OCI-LY7 (cell line): ENCODE measurements around the gene NBL1. TPM values are rescaled to one million over a fixed set of nuclear protein-coding genes. Genes with fewer than 3 reads are reported as not detected.
A peak's percentile ranks its signal among the peaks of the same experiment; 100 is the strongest.
"Not testable (repeated sequence)": the region's sequence is repeated elsewhere in the genome, so short reads cannot be mapped to it uniquely, and the experiment has no call there.

Experiments used
- BruUV-seq: library from RNA; stranded (reverse); fragments of 400-500 nt; replicated peaks from 2 replicates; lab custom pipeline; 2021; lab: Mats Ljungman, UMichigan
- CTCF ChIA-PET: fragments of 300-600 bp; sonication (Branson Sonifier 250); formaldehyde crosslinking; loops from one replicate; lab custom pipeline; 2022; ENCODE audit warnings: antibody characterized with exemption; ENCODE audit not compliant: unreplicated experiment; lab: Charles Lee
- POLR2A ChIA-PET: fragments of 300-600 bp; sonication (Branson Sonifier 250); formaldehyde crosslinking; loops from one replicate; lab custom pipeline; 2022; ENCODE audit warnings: antibody characterized with exemption; lab: Charles Lee
- DNase-seq: peaks from one replicate; pipeline ENCODE4 v3.0.0-alpha.2; 2015; ENCODE audit warnings: low spot score
- H2AFZ ChIP-seq: fragments of 200-600 bp; sonication (generic), shearing (Covaris generic); 2 replicates; pipeline ENCODE4 v1.6.1; 2014; ENCODE audit warnings: mild to moderate bottlenecking, antibody characterized with exemption, low read length, moderate library complexity
- H3K27ac ChIP-seq: fragments of 200-600 bp; sonication (generic); 2 replicates; pipeline ENCODE4 v1.5.1; 2014; ENCODE audit warnings: mixed run types, low read depth, mild to moderate bottlenecking, moderate library complexity, low read length, inconsistent platforms; ENCODE audit not compliant: poor library complexity, severe bottlenecking
- H3K36me3 ChIP-seq: fragments of 200-600 bp; sonication (generic); 2 replicates; pipeline ENCODE4 v1.6.1; 2014; ENCODE audit warnings: mild to moderate bottlenecking, antibody characterized with exemption, low read length, moderate library complexity, mixed read lengths; ENCODE audit not compliant: insufficient read depth
- H3K4me1 ChIP-seq: fragments of 200-600 bp; sonication (generic); 2 replicates; pipeline ENCODE4 v1.5.1; 2014; ENCODE audit warnings: mild to moderate bottlenecking, low read length; ENCODE audit not compliant: insufficient read depth, poor library complexity, severe bottlenecking
- H3K4me2 ChIP-seq: fragments of 200-600 bp; sonication (generic); 2 replicates; pipeline ENCODE4 v1.6.1; 2014; ENCODE audit warnings: mild to moderate bottlenecking, low read length
- H3K4me3 ChIP-seq: fragments of 200-600 bp; sonication (generic); 2 replicates; pipeline ENCODE4 v1.5.1; 2014; ENCODE audit warnings: mild to moderate bottlenecking, low read depth, low read length; ENCODE audit not compliant: poor library complexity, severe bottlenecking
- H3K79me2 ChIP-seq: fragments of 200-600 bp; sonication (generic); 2 replicates; pipeline ENCODE4 v1.6.1; 2016; ENCODE audit warnings: low read depth, mild to moderate bottlenecking, low read length, moderate library complexity, mixed read lengths; ENCODE audit not compliant: insufficient read depth
- H3K9me2 ChIP-seq: fragments of 200-600 bp; sonication (generic); 2 replicates; pipeline ENCODE4 v1.6.1; 2016; ENCODE audit warnings: mild to moderate bottlenecking, low read length, mixed read lengths; ENCODE audit not compliant: insufficient read depth
- H3K9me3 ChIP-seq: fragments of 200-600 bp; sonication (generic); 2 replicates; pipeline ENCODE4 v1.6.1; 2014; ENCODE audit warnings: mild to moderate bottlenecking, mixed run types, low read length, mixed read lengths
- H4K20me1 ChIP-seq: fragments of 200-600 bp; sonication (generic); 2 replicates; pipeline ENCODE4 v1.6.1; 2014; ENCODE audit warnings: mild to moderate bottlenecking, antibody characterized with exemption, low read length, moderate library complexity, mixed read lengths; ENCODE audit not compliant: insufficient read depth
- CTCF ChIP-seq: fragments of 200-600 bp; sonication (generic); conservative IDR thresholded peaks from 2 replicates; pipeline ENCODE4 v1.5.1; 2014; ENCODE audit warnings: mild to moderate bottlenecking, antibody characterized with exemption, low read length, moderate library complexity, mixed read lengths
- EZH2phosphoT487 ChIP-seq: fragments of 200-600 bp; sonication (generic); IDR thresholded peaks from 2 replicates; pipeline ENCODE4 v1.6.1; 2018; ENCODE audit warnings: low read depth, borderline replicate concordance, mild to moderate bottlenecking, mixed run types, antibody characterized with exemption, low read length, moderate library complexity, mixed read lengths
- intact Hi-C: fragments of 100-400 bp; cut with micrococcal nuclease; formaldehyde crosslinking; loops from one replicate; pipeline ENCODE4 v1.10.0; 2022; ENCODE audit not compliant: unreplicated experiment
- total RNA-seq, 2 experiments: library from RNA; depleted of rRNA in 1 of 2; stranded (reverse); fragments of >200 nt in 1 of 2; shearing (Covaris generic) in 1 of 2; gene quantifications; 2 replicates each; pipeline ENCODE4 v1.2.3, GENCODE V29; 2014 to 2022

NBL1 gene
- total RNA-seq, 2 experiments from 2014 or later, result not detected

- Histone ChIP-seq H3K4me3 (no peak overlapping the region), H3K79me2 (no peaks in the 10 kb centered on the region), H3K4me1 (no peaks in the 10 kb centered on the region), H2AFZ (no peak overlapping the region), H3K9me2 (no peaks in the 10 kb centered on the region), H3K36me3 (no peaks in the 10 kb centered on the region), H3K9me3 (no peaks in the 10 kb centered on the region), H4K20me1 (no peaks in the 10 kb centered on the region), H3K27ac (no peak overlapping the region), H3K4me2 (no peak overlapping the region)
- CTCF ChIA-PET, result no interaction called here
- TF ChIP-seq CTCF, result no peak
- no peak for TF ChIP-seq EZH2phosphoT487
- no TSS peak for BruUV-seq
- POLR2A ChIA-PET, result no interaction called here
- DNase-seq, result no peak
- intact Hi-C loops, result no loop called here
Measured at GRCh38 chr1:19637606-19638005, 6.5 kb upstream of the NBL1 start.

- DNase-seq, H3K4me3 ChIP-seq, H3K79me2 ChIP-seq, intact Hi-C loops, H3K9me3 ChIP-seq, BruUV-seq, H3K4me1 ChIP-seq, H3K4me2 ChIP-seq, H3K27ac ChIP-seq, H2AFZ ChIP-seq, H3K36me3 ChIP-seq, H4K20me1 ChIP-seq, H3K9me2 ChIP-seq: not testable (repeated sequence)
- ChIA-PET CTCF (interaction anchor here (1.4 kb wide), 1 partner anchor 51 kb away, joined by 3 read pairs; no protein-coding TSS in a partner anchor), POLR2A (interaction anchor here (0.6 kb wide), 1 partner anchor 8 kb away, joined by 3 read pairs; no protein-coding TSS in a partner anchor)
- TF ChIP-seq CTCF, result 0 out of 2 replicates have a peak, but pooled peaks have one; percentile 20
Measured at GRCh38 chr1:19639228-19639627, 4.9 kb upstream of the NBL1 start.

GRCh38 chr1:19639999-19640362 is 4.1 kb upstream of the NBL1 start:
- Histone ChIP-seq H3K4me2 (no peak overlapping the region), H3K36me3 (no peaks in the 10 kb centered on the region), H3K9me3 (no peaks in the 10 kb centered on the region), H3K79me2 (no peaks in the 10 kb centered on the region), H4K20me1 (no peaks in the 10 kb centered on the region), H3K4me1 (no peaks in the 10 kb centered on the region), H2AFZ (no peak overlapping the region), H3K27ac (no peak overlapping the region), H3K9me2 (no peaks in the 10 kb centered on the region), H3K4me3 (no peak overlapping the region)
- no TSS peak for BruUV-seq
- DNase-seq, result no peak
- ChIA-PET CTCF (no interaction called here), POLR2A (no interaction called here)
- TF ChIP-seq CTCF, result no peak
- TF ChIP-seq EZH2phosphoT487, result no peak
- intact Hi-C loops, result no loop called here
